Adrenal gland (tissue), 5 donors: ENCODE results near the gene UBAP2.

Source experiments
- POLR2A ChIP-seq, 2 donors: fragments of 450-650 bp; IDR thresholded peaks; one replicate each; pipeline ENCODE4 v1.6.1; 2017; ENCODE audit warnings: antibody characterized with exemption in 2 of 2, mild to moderate bottlenecking in 2 of 2, moderate library complexity in 1 of 2
- TF ChIP-seq, protein P1 (sequence below), 6 experiments: fragments of 450-650 bp in 4 of 6; fragments of 200-600 bp in 2 of 6; sonication (generic) in 1 of 6; IDR thresholded peaks; 1 replicate in 5 of 6; 2 replicates in 1 of 6; pipeline versions ENCODE4 v1.5.1 to v1.8.0; 2016 to 2021; ENCODE audit warnings: antibody characterized with exemption in 6 of 6, mild to moderate bottlenecking in 2 of 6, moderate library complexity in 1 of 6
- donor health status: DM: no; HTN: no; CAD: no.

DNA sequence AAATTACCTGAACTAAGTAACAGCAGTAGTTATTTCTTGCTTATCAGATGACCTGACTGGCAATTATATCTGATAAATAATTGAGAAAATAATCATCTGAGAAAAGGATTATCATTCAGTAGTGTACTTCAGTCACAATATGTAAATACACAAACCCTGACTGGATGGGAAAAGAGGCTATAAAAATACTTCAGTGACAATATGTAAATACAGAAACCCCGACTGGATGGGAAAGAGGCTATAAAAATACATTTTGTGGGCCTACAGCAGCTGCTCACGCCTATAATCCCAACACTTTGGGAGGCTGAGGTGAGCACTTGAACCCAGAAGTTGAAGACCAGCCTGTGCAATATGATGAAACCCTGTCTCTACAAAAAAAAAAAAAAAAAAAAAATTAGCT lies 11.1 kb downstream of the UBAP2 start:
- TF ChIP-seq, protein P1, sequence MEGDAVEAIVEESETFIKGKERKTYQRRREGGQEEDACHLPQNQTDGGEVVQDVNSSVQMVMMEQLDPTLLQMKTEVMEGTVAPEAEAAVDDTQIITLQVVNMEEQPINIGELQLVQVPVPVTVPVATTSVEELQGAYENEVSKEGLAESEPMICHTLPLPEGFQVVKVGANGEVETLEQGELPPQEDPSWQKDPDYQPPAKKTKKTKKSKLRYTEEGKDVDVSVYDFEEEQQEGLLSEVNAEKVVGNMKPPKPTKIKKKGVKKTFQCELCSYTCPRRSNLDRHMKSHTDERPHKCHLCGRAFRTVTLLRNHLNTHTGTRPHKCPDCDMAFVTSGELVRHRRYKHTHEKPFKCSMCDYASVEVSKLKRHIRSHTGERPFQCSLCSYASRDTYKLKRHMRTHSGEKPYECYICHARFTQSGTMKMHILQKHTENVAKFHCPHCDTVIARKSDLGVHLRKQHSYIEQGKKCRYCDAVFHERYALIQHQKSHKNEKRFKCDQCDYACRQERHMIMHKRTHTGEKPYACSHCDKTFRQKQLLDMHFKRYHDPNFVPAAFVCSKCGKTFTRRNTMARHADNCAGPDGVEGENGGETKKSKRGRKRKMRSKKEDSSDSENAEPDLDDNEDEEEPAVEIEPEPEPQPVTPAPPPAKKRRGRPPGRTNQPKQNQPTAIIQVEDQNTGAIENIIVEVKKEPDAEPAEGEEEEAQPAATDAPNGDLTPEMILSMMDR (IDR thresholded peaks at IDR 0.05) = no peak
- no peak for TF ChIP-seq POLR2A (IDR thresholded peaks at IDR 0.05)
